ENCODE data around the gene JPT2.

- no peak for TF ChIP-seq CTCF (IDR thresholded peaks at IDR 0.05; ENCODE audit: insufficient read depth, low read length, poor library complexity, severe bottlenecking)
- TF ChIP-seq EZH2phosphoT487 (conservative IDR thresholded peaks at IDR 0.05; ENCODE audit: low read length): no peak
Measured at GRCh38 chr16:1710811-1711507, 32.9 kb downstream of the JPT2 start.

Data from SU-DHL-6 (cell line).